CD14-positive monocyte (primary cell): ENCODE results near the gene PDCD1. TPM values are rescaled to one million over a fixed set of nuclear protein-coding genes. Genes with fewer than 3 reads are reported as not detected.
A peak's percentile ranks its signal among the peaks of the same experiment; 100 is the strongest.

Experiments used
- DNase-seq, 3 donors: peaks; one replicate each; pipeline ENCODE4 v3.0.0-alpha.2; 2011 to 2022
- H2AFZ ChIP-seq: 2 replicates; pipeline ENCODE4 v1.6.0; 2012; ENCODE audit warnings: mild to moderate bottlenecking, low read depth, low read length, inconsistent platforms; ENCODE audit not compliant: insufficient read depth, poor library complexity, severe bottlenecking
- H3K27ac ChIP-seq, 2 donors: 1 replicate in 1 of 2; 2 replicates in 1 of 2; pipeline ENCODE4 v1.5.1; 2012 to 2013; ENCODE audit warnings: low read length in 2 of 2, control low read depth in 1 of 2, inconsistent platforms in 1 of 2, low read depth in 1 of 2, mild to moderate bottlenecking in 1 of 2
- H3K27me3 ChIP-seq, 2 donors: one replicate each; pipeline versions ENCODE4 v1.6.0 to v1.6.1; 2011 to 2013; ENCODE audit warnings: low read length in 2 of 2; ENCODE audit not compliant: control insufficient read depth in 2 of 2, insufficient read depth in 2 of 2
- H3K36me3 ChIP-seq, 2 donors: replicated peaks in 1 of 2; 1 replicate in 1 of 2; 2 replicates in 1 of 2; pipeline versions ENCODE4 v1.5.1 to v1.6.1; 2012 to 2013; ENCODE audit warnings: low read length in 2 of 2, control low read depth in 1 of 2, inconsistent platforms in 1 of 2, mild to moderate bottlenecking in 1 of 2; ENCODE audit not compliant: insufficient read depth in 2 of 2, control insufficient read depth in 1 of 2
- H3K4me1 ChIP-seq, 2 donors: 1 replicate in 1 of 2; 2 replicates in 1 of 2; pipeline versions ENCODE4 v1.5.1 to v1.6.1; 2012 to 2013; ENCODE audit warnings: low read length in 2 of 2, control low read depth in 1 of 2, inconsistent platforms in 1 of 2, mild to moderate bottlenecking in 1 of 2, moderate library complexity in 1 of 2; ENCODE audit not compliant: insufficient read depth in 2 of 2, control insufficient read depth in 1 of 2
- H3K4me2 ChIP-seq: replicated peaks from 2 replicates; pipeline ENCODE3; 2012; ENCODE audit warnings: low read length, moderate library complexity, mild to moderate bottlenecking; ENCODE audit not compliant: poor library complexity, severe bottlenecking; ENCODE audit errors: extremely low read depth
- H3K4me3 ChIP-seq, 3 experiments: fragments of 200-600 bp in 1 of 3; sonication (generic) in 1 of 3; replicated peaks in 1 of 3; 1 replicate in 2 of 3; 2 replicates in 1 of 3; pipeline ENCODE4 v1.5.1; 2011 to 2013; ENCODE audit warnings: low read length in 3 of 3, mild to moderate bottlenecking in 3 of 3, control low read depth in 2 of 3, low read depth in 2 of 3, inconsistent platforms in 1 of 3, moderate library complexity in 1 of 3
- H3K79me2 ChIP-seq: 2 replicates; pipeline ENCODE4 v1.6.0; 2012; ENCODE audit warnings: mild to moderate bottlenecking, control low read depth, inconsistent platforms, low read length, moderate library complexity; ENCODE audit not compliant: insufficient read depth
- H3K9ac ChIP-seq: 2 replicates; pipeline ENCODE4 v1.6.0; 2017; ENCODE audit warnings: low read length, mild to moderate bottlenecking; ENCODE audit not compliant: insufficient read depth, poor library complexity, severe bottlenecking
- H3K9me3 ChIP-seq, 2 donors: replicated peaks in 1 of 2; 1 replicate in 1 of 2; 2 replicates in 1 of 2; pipeline versions ENCODE4 v1.5.1 to v1.6.1; 2012 to 2013; ENCODE audit warnings: low read length in 2 of 2, control low read depth in 1 of 2; ENCODE audit not compliant: control insufficient read depth in 1 of 2, insufficient read depth in 1 of 2
- H4K20me1 ChIP-seq: 2 replicates; pipeline ENCODE4 v1.6.0; 2012; ENCODE audit warnings: mild to moderate bottlenecking, low read length, control low read depth, moderate library complexity; ENCODE audit not compliant: insufficient read depth
- H3K27ac Mint-ChIP-seq, 7 donors: one replicate each; pipeline ENCODE4 v1.8.0; 2020; ENCODE audit warnings: mild to moderate bottlenecking in 7 of 7, mixed read lengths in 7 of 7, moderate library complexity in 6 of 7, inconsistent platforms in 2 of 7
- H3K27me3 Mint-ChIP-seq, 3 donors: one replicate each; pipeline ENCODE4 v1.8.0; 2021 to 2022; ENCODE audit warnings: low read depth in 3 of 3, mild to moderate bottlenecking in 3 of 3, mixed read lengths in 3 of 3, moderate library complexity in 3 of 3, inconsistent platforms in 1 of 3
- H3K36me3 Mint-ChIP-seq, 2 donors: one replicate each; pipeline ENCODE4 v1.8.0; 2020; ENCODE audit warnings: mixed read lengths in 2 of 2, inconsistent platforms in 1 of 2, mild to moderate bottlenecking in 1 of 2
- H3K4me1 Mint-ChIP-seq: one replicate; pipeline ENCODE4 v1.8.0; 2020; ENCODE audit warnings: mild to moderate bottlenecking, mixed read lengths
- H3K4me3 Mint-ChIP-seq, 2 donors: one replicate each; pipeline ENCODE4 v1.8.0; 2020; ENCODE audit warnings: mild to moderate bottlenecking in 2 of 2, mixed read lengths in 2 of 2, moderate library complexity in 1 of 2
- H3K9me3 Mint-ChIP-seq, 7 donors: one replicate each; pipeline ENCODE4 v1.8.0; 2020 to 2022; ENCODE audit warnings: mixed read lengths in 7 of 7, mild to moderate bottlenecking in 6 of 7, moderate library complexity in 6 of 7, inconsistent platforms in 2 of 7
- CTCF ChIP-seq: fragments of 200-600 bp; IDR thresholded peaks from one replicate; pipeline ENCODE4 v1.8.0; 2022; ENCODE audit warnings: antibody characterized with exemption, mild to moderate bottlenecking
- WGBS: methylation state at CpG from one replicate; pipeline ENCODE4 v1.1.5; 2013; ENCODE audit warnings: missing lambda C conversion rate; ENCODE audit not compliant: insufficient coverage; 5-methylcytosine and 5-hydroxymethylcytosine counted together
- intact Hi-C, 2 donors: fragments of 100-400 bp; cut with micrococcal nuclease; formaldehyde crosslinking; loops; one replicate each; pipeline versions ENCODE4 v1.15.0 to v1.15.1; 2023
- polyA plus RNA-seq, 3 donors: library from polyadenylated mRNA; depleted of rRNA in 1 of 3; unstranded in 2 of 3; stranded (reverse) in 1 of 3; fragments of 300-500 nt in 2 of 3; fragments of >200 nt in 1 of 3; fragmentation: Illumina TruSeq in 2 of 3; gene quantifications; 1 replicate in 2 of 3; 2 replicates in 1 of 3; pipeline ENCODE4 v1.2.3, GENCODE V29; 2012 to 2021

Gene PDCD1
- polyA plus RNA-seq, 3 donors, result 0.08 TPM; not detected in 2

- WGBS, result 89% methylated on average over 16 of the region's 22 CpGs
- H3K9ac ChIP-seq, result no peak overlapping the region
- TF ChIP-seq CTCF, result no peak
Measured at GRCh38 chr2:241892299-241893137, 33.8 kb upstream of the PDCD1 start.

GRCh38 chr2:241891988-241892298, 33.2 kb upstream of the PDCD1 start:
- H3K27me3 ChIP-seq, result no peaks in the 10 kb centered on the region
- no peak overlapping the region for H3K9ac ChIP-seq
- H3K4me3 Mint-ChIP-seq, result no peak overlapping the region
- H3K27ac Mint-ChIP-seq, result no peak overlapping the region
- H3K4me3 ChIP-seq, result no peak overlapping the region
- no peak overlapping the region for H3K4me2 ChIP-seq
- peaks cover 0 to 6% of the 10 kb centered on the region in 2 donors for H3K9me3 ChIP-seq
- intact Hi-C loops, result loop anchor here in 1 of 2 donors (5.0 kb wide), 1 partner anchor 275 kb away; no protein-coding TSS in a partner anchor
- H3K4me1 ChIP-seq, result no peaks in the 10 kb centered on the region
- H2AFZ ChIP-seq, result no peak overlapping the region
- peaks cover 0 to 2% (median 0%) of the 10 kb centered on the region in 3 donors for H3K27me3 Mint-ChIP-seq
- no peaks in the 10 kb centered on the region for H3K36me3 ChIP-seq
- no peaks in the 10 kb centered on the region for H3K4me1 Mint-ChIP-seq
- DNase-seq, result no peak
- 93% methylated on average over 3 of the region's 3 CpGs for WGBS
- H3K27ac ChIP-seq, result no peak overlapping the region
- H3K9me3 Mint-ChIP-seq, result peaks cover 2 to 10% (median 6%) of the 10 kb centered on the region in 7 donors
- TF ChIP-seq CTCF, result no peak
- no peaks in the 10 kb centered on the region for H3K79me2 ChIP-seq
- no peaks in the 10 kb centered on the region for H4K20me1 ChIP-seq
- peaks cover 14 to 18% of the 10 kb centered on the region in 2 donors for H3K36me3 Mint-ChIP-seq

More at GRCh38 chr2:241892299-241893137, 33.8 kb upstream of the PDCD1 start:
- H3K9me3 ChIP-seq, result peaks cover 0 to under 1% of the 10 kb centered on the region in 2 donors
- H3K4me1 Mint-ChIP-seq, result no peaks in the 10 kb centered on the region
- H3K27ac ChIP-seq, result no peak overlapping the region
- H4K20me1 ChIP-seq, result no peaks in the 10 kb centered on the region
- DNase-seq, result no peak
- no peaks in the 10 kb centered on the region for H3K79me2 ChIP-seq
- intact Hi-C loops, result loop anchor here in 1 of 2 donors (5.0 kb wide), 1 partner anchor 275 kb away; no protein-coding TSS in a partner anchor
- H3K4me3 ChIP-seq, result no peak overlapping the region
- H3K9me3 Mint-ChIP-seq, result peaks cover 0 to 6% (median 2%) of the 10 kb centered on the region in 7 donors
- H3K4me3 Mint-ChIP-seq, result no peak overlapping the region
- peak overlapping the region in 1 of 7 donors; percentile 76 for H3K27ac Mint-ChIP-seq
- H3K4me1 ChIP-seq, result no peaks in the 10 kb centered on the region
- peaks cover 0 to 2% (median 0%) of the 10 kb centered on the region in 3 donors for H3K27me3 Mint-ChIP-seq
- no peaks in the 10 kb centered on the region for H3K36me3 ChIP-seq
- H3K36me3 Mint-ChIP-seq, result peaks cover 8 to 12% of the 10 kb centered on the region in 2 donors
- no peak overlapping the region for H3K4me2 ChIP-seq
- H3K27me3 ChIP-seq, result no peaks in the 10 kb centered on the region
- H2AFZ ChIP-seq, result no peak overlapping the region
